Measurements from ENCODE around the gene C7orf57. TPM values are rescaled to one million over a fixed set of nuclear protein-coding genes. Genes with fewer than 3 reads are reported as not detected.
A peak's percentile ranks its signal among the peaks of the same experiment; 100 is the strongest.

The C7orf57 gene
- total RNA-seq, 2 donors from 2014 or later, result 0.12 to 0.56 TPM

- no peaks in the 10 kb centered on the region for H3K27me3 Mint-ChIP-seq (ENCODE audit: low read depth)
- no peaks in the 10 kb centered on the region for H3K9me3 Mint-ChIP-seq
- peak overlapping the region; percentile 65 for H3K27ac Mint-ChIP-seq
- H3K36me3 Mint-ChIP-seq (ENCODE audit: insufficient read depth in 2 of 2), result peaks cover 19 to 32% of the 10 kb centered on the region in 2 donors
- peaks cover 83% of the 10 kb centered on the region for H3K4me1 Mint-ChIP-seq (ENCODE audit: low read depth)
- peak overlapping the region; percentile 10 to 98 for H3K4me3 Mint-ChIP-seq
- DNase-seq, result no peak
- ATAC-seq (replicated peaks in 1 of 2), result no peak
Measured at GRCh38 chr7:48091506-48092433, 56.4 kb downstream of the C7orf57 start.

DNA sequence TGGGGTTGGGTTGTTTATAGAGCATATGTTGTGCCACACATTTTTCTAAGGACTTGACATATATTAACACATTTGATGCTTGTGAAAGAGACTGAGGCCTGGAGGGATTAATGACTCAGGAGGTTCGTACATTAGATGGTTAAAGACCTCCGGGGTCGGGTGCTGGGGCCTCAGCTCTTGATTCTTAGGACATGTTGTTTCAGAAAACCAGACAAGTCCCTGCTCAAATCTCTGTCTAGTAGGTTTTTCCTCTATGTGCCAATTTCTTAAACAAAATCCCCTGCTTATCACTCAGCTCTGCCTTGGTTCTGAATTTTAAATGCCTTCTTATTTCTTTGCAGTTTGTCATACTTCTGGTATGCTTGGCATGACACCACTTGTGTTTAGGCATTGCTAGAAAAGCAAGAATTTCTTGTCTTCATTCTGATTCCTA lies 59.5 kb downstream of the C7orf57 start:
- ATAC-seq (replicated peaks in 1 of 2) (no peak), DNase-seq (no peak)
- Mint-ChIP-seq H3K4me3 (peak overlapping the region in 1 of 2 donors; percentile 83), H3K36me3 (ENCODE audit: insufficient read depth in 2 of 2) (peaks cover 21 to 34% of the 10 kb centered on the region in 2 donors), H3K27me3 (ENCODE audit: low read depth) (no peaks in the 10 kb centered on the region), H3K27ac (peak overlapping the region; percentile 97), H3K4me1 (ENCODE audit: low read depth) (peaks cover 93% of the 10 kb centered on the region), H3K9me3 (no peaks in the 10 kb centered on the region)

DNA sequence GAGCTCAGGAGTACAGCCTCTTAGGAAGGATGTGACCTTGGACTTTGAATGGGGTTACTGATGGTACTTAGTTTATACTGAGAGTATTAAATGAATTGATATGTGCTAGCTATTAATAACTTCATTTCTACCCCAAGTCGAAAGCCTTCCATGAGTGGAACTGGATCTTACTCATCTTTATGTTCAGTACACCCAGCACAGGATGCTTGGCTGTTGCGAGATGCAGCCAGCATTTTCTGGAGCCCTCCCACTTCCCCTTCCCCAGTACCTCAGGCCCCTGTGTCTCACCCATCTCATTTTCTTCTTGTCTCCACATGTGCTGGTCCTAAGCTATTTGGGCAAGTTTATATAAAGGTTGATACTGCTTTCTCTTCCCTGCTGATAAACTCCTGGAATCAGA lies 60.9 kb downstream of the C7orf57 start:
- DNase-seq, result peak in 1 of 2 donors; percentile 18
- H3K27me3 Mint-ChIP-seq (ENCODE audit: low read depth), result no peaks in the 10 kb centered on the region
- peak overlapping the region; percentile 78 to 83 for H3K4me3 Mint-ChIP-seq
- ATAC-seq (replicated peaks in 1 of 2), result peak; percentile 52 to 65
- peaks cover 81% of the 10 kb centered on the region for H3K4me1 Mint-ChIP-seq (ENCODE audit: low read depth)
- peak overlapping the region; percentile 97 for H3K27ac Mint-ChIP-seq
- H3K36me3 Mint-ChIP-seq (ENCODE audit: insufficient read depth in 2 of 2), result peaks cover 16 to 26% of the 10 kb centered on the region in 2 donors
- no peaks in the 10 kb centered on the region for H3K9me3 Mint-ChIP-seq

DNA sequence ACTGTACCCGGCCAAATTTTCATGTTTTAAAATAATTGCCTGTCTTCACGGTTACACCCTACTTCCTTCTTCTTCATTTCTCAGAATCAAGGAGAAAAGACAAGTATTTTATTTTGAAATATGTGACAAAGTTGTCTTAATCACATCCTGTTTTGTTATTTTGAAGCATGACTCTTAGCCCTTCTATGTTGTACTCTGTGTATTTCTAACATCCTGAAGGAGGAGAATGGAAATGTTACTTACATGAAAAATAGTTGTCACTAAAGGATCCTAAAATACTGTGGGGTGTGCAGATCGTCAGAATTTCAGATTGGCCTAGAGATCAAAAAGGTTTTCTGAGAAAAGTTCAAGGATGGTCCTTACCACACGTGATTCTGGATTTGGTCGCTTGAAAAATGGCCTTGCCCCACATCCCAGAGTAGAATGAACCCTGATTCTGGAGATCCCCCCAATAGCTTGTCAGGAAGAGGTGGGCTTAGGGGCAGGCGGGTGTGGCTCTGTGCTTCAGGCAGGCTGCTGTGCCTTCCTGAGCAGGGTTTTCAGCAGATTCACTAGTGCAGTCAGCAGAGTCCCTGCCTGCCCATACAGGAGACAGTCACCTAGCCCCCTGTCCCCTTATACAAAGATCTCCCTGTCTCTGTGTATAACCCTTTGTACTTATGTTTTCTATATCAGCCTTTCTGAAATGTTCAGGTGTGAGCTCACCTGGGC lies 62.3 kb downstream of the C7orf57 start:
- H3K9me3 Mint-ChIP-seq, result no peaks in the 10 kb centered on the region
- H3K36me3 Mint-ChIP-seq (ENCODE audit: insufficient read depth in 2 of 2), result peaks cover 20 to 30% of the 10 kb centered on the region in 2 donors
- H3K4me1 Mint-ChIP-seq (ENCODE audit: low read depth), result peaks cover 68% of the 10 kb centered on the region
- H3K4me3 Mint-ChIP-seq, result peak overlapping the region; percentile 69 to 83
- H3K27ac Mint-ChIP-seq, result peak overlapping the region; percentile 91
- DNase-seq, result no peak
- no peaks in the 10 kb centered on the region for H3K27me3 Mint-ChIP-seq (ENCODE audit: low read depth)
- peak; percentile 75 to 78 for ATAC-seq (replicated peaks in 1 of 2)

GRCh38 chr7:48098846-48099245 lies 63.5 kb downstream of the C7orf57 start:
- peak overlapping the region; percentile 91 for H3K27ac Mint-ChIP-seq

DNA sequence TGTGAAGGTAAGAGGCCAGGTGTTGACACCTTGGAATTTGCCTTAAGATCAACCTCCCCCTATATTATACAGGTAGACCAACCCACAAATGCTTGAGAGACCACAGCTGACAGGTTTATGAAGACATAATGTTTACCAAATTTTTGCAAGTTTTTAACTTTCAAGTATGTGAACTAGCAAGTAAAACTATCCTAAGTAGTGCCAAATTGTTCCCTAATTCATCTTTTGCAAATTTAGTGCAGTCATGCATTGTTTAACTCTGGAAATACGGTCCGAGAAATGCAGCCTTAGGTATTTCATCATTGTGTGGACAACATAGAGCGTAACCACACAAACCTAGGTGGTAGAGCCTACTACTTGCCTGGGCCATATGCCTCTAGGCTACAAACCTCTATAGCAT lies 64.4 kb downstream of the C7orf57 start:
- Mint-ChIP-seq H3K9me3 (no peaks in the 10 kb centered on the region), H3K4me1 (ENCODE audit: low read depth) (peaks cover 52% of the 10 kb centered on the region), H3K36me3 (ENCODE audit: insufficient read depth in 2 of 2) (peaks cover 24 to 38% of the 10 kb centered on the region in 2 donors), H3K27ac (peak overlapping the region; percentile 91), H3K4me3 (peak overlapping the region in 1 of 2 donors; percentile 33), H3K27me3 (ENCODE audit: low read depth) (no peaks in the 10 kb centered on the region)
- DNase-seq, result no peak
- no peak for ATAC-seq (replicated peaks in 1 of 2)

More at GRCh38 chr7:48098846-48099245, 63.5 kb downstream of the C7orf57 start:
- Mint-ChIP-seq H3K9me3 (no peaks in the 10 kb centered on the region), H3K36me3 (ENCODE audit: insufficient read depth in 2 of 2) (peaks cover 26 to 34% of the 10 kb centered on the region in 2 donors), H3K4me3 (peak overlapping the region in 1 of 2 donors; percentile 83), H3K27me3 (ENCODE audit: low read depth) (no peaks in the 10 kb centered on the region), H3K4me1 (ENCODE audit: low read depth) (peaks cover 60% of the 10 kb centered on the region)
- DNase-seq (no peak), ATAC-seq (replicated peaks in 1 of 2) (no peak)

- peaks cover 17 to 32% of the 10 kb centered on the region in 2 donors for H3K36me3 Mint-ChIP-seq (ENCODE audit: insufficient read depth in 2 of 2)
- DNase-seq (no peak), ATAC-seq (replicated peaks in 1 of 2) (no peak)
- no peaks in the 10 kb centered on the region for H3K27me3 Mint-ChIP-seq (ENCODE audit: low read depth)
- no peaks in the 10 kb centered on the region for H3K9me3 Mint-ChIP-seq
- H3K27ac Mint-ChIP-seq, result no peak overlapping the region
- peaks cover 36% of the 10 kb centered on the region for H3K4me1 Mint-ChIP-seq (ENCODE audit: low read depth)
- no peak overlapping the region for H3K4me3 Mint-ChIP-seq
Measured at GRCh38 chr7:48101352-48101751, 66.0 kb downstream of the C7orf57 start.

GRCh38 chr7:48101968-48102367 lies 66.6 kb downstream of the C7orf57 start:
- DNase-seq (peak in 1 of 2 donors; percentile 31), ATAC-seq (replicated peaks in 1 of 2) (no peak)
- Mint-ChIP-seq H3K27ac (peak overlapping the region; percentile 20), H3K4me3 (no peak overlapping the region), H3K4me1 (ENCODE audit: low read depth) (peaks cover 30% of the 10 kb centered on the region), H3K9me3 (no peaks in the 10 kb centered on the region), H3K36me3 (ENCODE audit: insufficient read depth in 2 of 2) (peaks cover 19 to 31% of the 10 kb centered on the region in 2 donors), H3K27me3 (ENCODE audit: low read depth) (no peaks in the 10 kb centered on the region)

GRCh38 chr7:48102530-48102929 lies 67.2 kb downstream of the C7orf57 start:
- Mint-ChIP-seq H3K4me1 (ENCODE audit: low read depth) (peaks cover 24% of the 10 kb centered on the region), H3K4me3 (no peak overlapping the region), H3K9me3 (no peaks in the 10 kb centered on the region), H3K36me3 (ENCODE audit: insufficient read depth in 2 of 2) (peaks cover 19 to 33% of the 10 kb centered on the region in 2 donors), H3K27ac (peak overlapping the region; percentile 24), H3K27me3 (ENCODE audit: low read depth) (no peaks in the 10 kb centered on the region)
- ATAC-seq (replicated peaks in 1 of 2), result no peak
- no peak for DNase-seq

- peak overlapping the region; percentile 62 for H3K27ac Mint-ChIP-seq
- H3K4me1 Mint-ChIP-seq (ENCODE audit: low read depth), result peaks cover 6% of the 10 kb centered on the region
- H3K36me3 Mint-ChIP-seq (ENCODE audit: insufficient read depth in 2 of 2), result peaks cover 18 to 34% of the 10 kb centered on the region in 2 donors
- DNase-seq (no peak), ATAC-seq (replicated peaks in 1 of 2) (no peak)
- H3K27me3 Mint-ChIP-seq (ENCODE audit: low read depth), result no peaks in the 10 kb centered on the region
- no peak overlapping the region for H3K4me3 Mint-ChIP-seq
- H3K9me3 Mint-ChIP-seq, result no peaks in the 10 kb centered on the region
Measured at GRCh38 chr7:48105045-48105444, 69.7 kb downstream of the C7orf57 start.

- Mint-ChIP-seq H3K9me3 (no peaks in the 10 kb centered on the region), H3K4me3 (no peak overlapping the region), H3K27me3 (ENCODE audit: low read depth) (no peaks in the 10 kb centered on the region), H3K36me3 (ENCODE audit: insufficient read depth in 2 of 2) (peaks cover 15 to 32% of the 10 kb centered on the region in 2 donors), H3K4me1 (ENCODE audit: low read depth) (peaks cover 11% of the 10 kb centered on the region), H3K27ac (peak overlapping the region; percentile 36)
- ATAC-seq (replicated peaks in 1 of 2), result no peak
- no peak for DNase-seq
Measured at GRCh38 chr7:48106906-48107659, 71.7 kb downstream of the C7orf57 start.

GRCh38 chr7:48107926-48108472 lies 72.7 kb downstream of the C7orf57 start:
- Mint-ChIP-seq H3K4me3 (no peak overlapping the region), H3K4me1 (ENCODE audit: low read depth) (peaks cover 11% of the 10 kb centered on the region), H3K27me3 (ENCODE audit: low read depth) (no peaks in the 10 kb centered on the region), H3K27ac (peak overlapping the region; percentile 15), H3K36me3 (ENCODE audit: insufficient read depth in 2 of 2) (peaks cover 10 to 25% of the 10 kb centered on the region in 2 donors), H3K9me3 (no peaks in the 10 kb centered on the region)
- DNase-seq (no peak), ATAC-seq (replicated peaks in 1 of 2) (no peak)

Measured in activated T-cell treated with anti-CD3 and anti-CD28 coated beads, Interleukin-2, amount 50 U/mL, for 72 hours (primary cell).